Measurements from ENCODE around the gene PSMB5. TPM values are rescaled to one million over a fixed set of nuclear protein-coding genes. Genes with fewer than 3 reads are reported as not detected.

PSMB5 gene
- total RNA-seq, 2 donors from 2014 or later, result 102 to 121 TPM

GRCh38 chr14:22991852-22992251, 42.8 kb downstream of the PSMB5 start:
- Mint-ChIP-seq H3K4me1 (ENCODE audit: low read depth in 2 of 2) (no peaks in the 10 kb centered on the region), H3K27ac (no peak overlapping the region)
- DNase-seq (ENCODE audit: low spot score), result no peak

GRCh38 chr14:22987291-22987690, 47.4 kb downstream of the PSMB5 start:
- no peaks in the 10 kb centered on the region for H3K4me1 Mint-ChIP-seq (ENCODE audit: low read depth in 2 of 2)
- H3K27ac Mint-ChIP-seq, result no peak overlapping the region

More at GRCh38 chr14:22991852-22992251, 42.8 kb downstream of the PSMB5 start:
- Mint-ChIP-seq H3K4me3 (no peak overlapping the region), H3K9me3 (no peaks in the 10 kb centered on the region), H3K27me3 (no peaks in the 10 kb centered on the region), H3K36me3 (no peaks in the 10 kb centered on the region)
- no peak for ATAC-seq

GRCh38 chr14:22986508-22987054, 48.1 kb downstream of the PSMB5 start:
- H3K4me1 Mint-ChIP-seq (ENCODE audit: low read depth in 2 of 2), result no peaks in the 10 kb centered on the region
- H3K36me3 Mint-ChIP-seq, result no peaks in the 10 kb centered on the region
- ATAC-seq (peak; percentile 59 to 73), DNase-seq (ENCODE audit: low spot score) (peak; percentile 85)
- no peak overlapping the region for H3K27ac Mint-ChIP-seq
- no peaks in the 10 kb centered on the region for H3K27me3 Mint-ChIP-seq
- H3K4me3 Mint-ChIP-seq, result no peak overlapping the region
- H3K9me3 Mint-ChIP-seq, result no peaks in the 10 kb centered on the region

More at GRCh38 chr14:22987291-22987690, 47.4 kb downstream of the PSMB5 start:
- H3K4me3 Mint-ChIP-seq, result no peak overlapping the region
- DNase-seq (ENCODE audit: low spot score) (no peak), ATAC-seq (no peak)
- H3K27me3 Mint-ChIP-seq, result no peaks in the 10 kb centered on the region
- no peaks in the 10 kb centered on the region for H3K36me3 Mint-ChIP-seq
- H3K9me3 Mint-ChIP-seq, result no peaks in the 10 kb centered on the region

GRCh38 chr14:22985894-22986507, 48.7 kb downstream of the PSMB5 start:
- H3K36me3 Mint-ChIP-seq, result no peaks in the 10 kb centered on the region
- H3K27ac Mint-ChIP-seq, result no peak overlapping the region

GRCh38 chr14:22984959-22985658, 49.6 kb downstream of the PSMB5 start:
- Mint-ChIP-seq H3K9me3 (no peaks in the 10 kb centered on the region), H3K27ac (no peak overlapping the region), H3K4me1 (ENCODE audit: low read depth in 2 of 2) (no peaks in the 10 kb centered on the region), H3K36me3 (no peaks in the 10 kb centered on the region), H3K4me3 (no peak overlapping the region), H3K27me3 (peaks cover under 1 to 2% of the 10 kb centered on the region in 2 donors)
- no peak for ATAC-seq
- DNase-seq (ENCODE audit: low spot score), result no peak

More at GRCh38 chr14:22985894-22986507, 48.7 kb downstream of the PSMB5 start:
- ATAC-seq (no peak), DNase-seq (ENCODE audit: low spot score) (no peak)
- no peak overlapping the region for H3K4me3 Mint-ChIP-seq
- no peaks in the 10 kb centered on the region for H3K9me3 Mint-ChIP-seq
- H3K4me1 Mint-ChIP-seq (ENCODE audit: low read depth in 2 of 2), result no peaks in the 10 kb centered on the region
- no peaks in the 10 kb centered on the region for H3K27me3 Mint-ChIP-seq

- DNase-seq (ENCODE audit: low spot score), result peak; percentile 73
- H3K27me3 Mint-ChIP-seq, result peaks cover 8 to 13% of the 10 kb centered on the region in 2 donors
- H3K9me3 Mint-ChIP-seq, result no peaks in the 10 kb centered on the region
- no peak within 1 kb of the TSS for H3K27ac Mint-ChIP-seq
- no peak within 1 kb of the TSS for H3K4me3 Mint-ChIP-seq
- H3K4me1 Mint-ChIP-seq (ENCODE audit: low read depth in 2 of 2), result peaks cover 0 to 5% of the 10 kb centered on the region in 2 donors
- ATAC-seq, result peak; percentile 82 to 84
- no peaks in the 10 kb centered on the region for H3K36me3 Mint-ChIP-seq
Observed at GRCh38 chr14:22982477-22983245, 52.0 kb downstream of the PSMB5 start, which contains the start of gene AJUBA. Gene AJUBA (minus strand): TSS chr14:22982551. CDS start chr14:22982266, 285 bp downstream.

GRCh38 chr14:22981876-22982476, 52.7 kb downstream of the PSMB5 start:
- no peaks in the 10 kb centered on the region for H3K36me3 Mint-ChIP-seq
- ATAC-seq, result no peak
- no peak overlapping the region for H3K4me3 Mint-ChIP-seq
- no peak for DNase-seq (ENCODE audit: low spot score)
- H3K27ac Mint-ChIP-seq, result no peak overlapping the region
- peaks cover 11 to 19% of the 10 kb centered on the region in 2 donors for H3K27me3 Mint-ChIP-seq
- no peaks in the 10 kb centered on the region for H3K9me3 Mint-ChIP-seq
- H3K4me1 Mint-ChIP-seq (ENCODE audit: low read depth in 2 of 2), result peaks cover 0 to 5% of the 10 kb centered on the region in 2 donors

GRCh38 chr14:22981090-22981875, 53.4 kb downstream of the PSMB5 start:
- no peak overlapping the region for H3K27ac Mint-ChIP-seq
- no peaks in the 10 kb centered on the region for H3K36me3 Mint-ChIP-seq
- DNase-seq (ENCODE audit: low spot score) (no peak), ATAC-seq (no peak)
- peak overlapping the region; percentile 20 for H3K4me3 Mint-ChIP-seq
- H3K4me1 Mint-ChIP-seq (ENCODE audit: low read depth in 2 of 2), result peaks cover 0 to 5% of the 10 kb centered on the region in 2 donors
- H3K27me3 Mint-ChIP-seq, result peaks cover 14 to 19% of the 10 kb centered on the region in 2 donors
- H3K9me3 Mint-ChIP-seq, result no peaks in the 10 kb centered on the region

GRCh38 chr14:22980672-22981089, 54.0 kb downstream of the PSMB5 start:
- H3K27ac Mint-ChIP-seq, result no peak overlapping the region
- H3K4me3 Mint-ChIP-seq, result peak overlapping the region; percentile 20
- DNase-seq (ENCODE audit: low spot score), result no peak

GRCh38 chr14:22979748-22980392, 54.8 kb downstream of the PSMB5 start:
- Mint-ChIP-seq H3K27me3 (peaks cover 16 to 19% of the 10 kb centered on the region in 2 donors), H3K4me1 (ENCODE audit: low read depth in 2 of 2) (peaks cover 0 to 7% of the 10 kb centered on the region in 2 donors), H3K27ac (no peak overlapping the region), H3K36me3 (no peaks in the 10 kb centered on the region), H3K9me3 (no peaks in the 10 kb centered on the region), H3K4me3 (peak overlapping the region; percentile 5)
- no peak for ATAC-seq
- DNase-seq (ENCODE audit: low spot score), result no peak

More at GRCh38 chr14:22980672-22981089, 54.0 kb downstream of the PSMB5 start:
- Mint-ChIP-seq H3K27me3 (peaks cover 14 to 19% of the 10 kb centered on the region in 2 donors), H3K4me1 (ENCODE audit: low read depth in 2 of 2) (peaks cover 0 to 5% of the 10 kb centered on the region in 2 donors), H3K36me3 (no peaks in the 10 kb centered on the region), H3K9me3 (no peaks in the 10 kb centered on the region)
- no peak for ATAC-seq

GRCh38 chr14:22978981-22979671, 55.6 kb downstream of the PSMB5 start:
- no peak for DNase-seq (ENCODE audit: low spot score)
- H3K27ac Mint-ChIP-seq, result no peak overlapping the region
- no peak for ATAC-seq
- H3K27me3 Mint-ChIP-seq, result peaks cover 16 to 19% of the 10 kb centered on the region in 2 donors
- H3K4me3 Mint-ChIP-seq, result no peak overlapping the region
- no peaks in the 10 kb centered on the region for H3K36me3 Mint-ChIP-seq
- no peaks in the 10 kb centered on the region for H3K9me3 Mint-ChIP-seq
- peaks cover 0 to 7% of the 10 kb centered on the region in 2 donors for H3K4me1 Mint-ChIP-seq (ENCODE audit: low read depth in 2 of 2)

- Mint-ChIP-seq H3K9me3 (no peaks in the 10 kb centered on the region), H3K27me3 (peaks cover 16 to 19% of the 10 kb centered on the region in 2 donors), H3K4me1 (ENCODE audit: low read depth in 2 of 2) (peaks cover 0 to 7% of the 10 kb centered on the region in 2 donors), H3K36me3 (no peaks in the 10 kb centered on the region), H3K4me3 (no peak overlapping the region), H3K27ac (no peak overlapping the region)
- ATAC-seq, result no peak
- DNase-seq (ENCODE audit: low spot score), result no peak
Observed at GRCh38 chr14:22978487-22978837, 56.2 kb downstream of the PSMB5 start.
